ENCODE results near the gene RSPH1. TPM values are rescaled to one million over a fixed set of nuclear protein-coding genes. Genes with fewer than 3 reads are reported as not detected.
A peak's percentile ranks its signal among the peaks of the same experiment; 100 is the strongest.

Gene RSPH1
- total RNA-seq, 2 experiments from 2014 or later: 0.34 to 0.38 TPM

DNA sequence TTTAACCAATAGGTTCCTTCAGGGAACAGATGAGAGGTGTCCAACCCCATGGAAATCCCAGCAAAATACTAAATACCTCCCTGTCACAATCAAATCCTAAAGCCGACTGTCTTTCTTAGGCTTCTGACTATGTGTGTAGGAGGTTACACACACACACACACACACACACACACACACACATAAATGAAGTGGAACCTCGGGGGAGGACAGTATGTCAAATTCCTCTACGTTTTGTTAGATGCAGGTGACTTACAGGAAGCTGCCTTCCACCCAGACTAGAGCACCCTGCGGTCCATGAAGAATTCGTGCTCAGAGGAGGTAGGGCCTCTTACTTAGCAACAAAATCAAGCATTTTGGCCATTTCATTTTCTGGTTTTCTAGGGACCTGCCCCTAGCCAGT lies 16.4 kb downstream of the RSPH1 start:
- Histone ChIP-seq H3K27me3 (ENCODE audit: control insufficient read depth in 1 of 2, insufficient read depth in 2 of 2, low read length in 2 of 2) (no peaks in the 10 kb centered on the region), H3K36me3 (ENCODE audit: insufficient read depth, low read length) (no peaks in the 10 kb centered on the region), H3K27ac (ENCODE audit: low read depth in 1 of 2, low read length in 2 of 2) (no peak overlapping the region), H3K9me3 (ENCODE audit: control insufficient read depth in 1 of 2, insufficient read depth in 1 of 2, low read length in 2 of 2) (no peaks in the 10 kb centered on the region), H3K4me1 (ENCODE audit: insufficient read depth, low read length) (no peaks in the 10 kb centered on the region), H3K4me3 (ENCODE audit: low read length) (no peak overlapping the region)
- no peaks in the 10 kb centered on the region for H3K9me3 Mint-ChIP-seq
- H3K27me3 Mint-ChIP-seq: no peaks in the 10 kb centered on the region
- ChIA-PET POLR2A (no interaction called here), CTCF (no interaction called here)
- TF ChIP-seq, protein P1, sequence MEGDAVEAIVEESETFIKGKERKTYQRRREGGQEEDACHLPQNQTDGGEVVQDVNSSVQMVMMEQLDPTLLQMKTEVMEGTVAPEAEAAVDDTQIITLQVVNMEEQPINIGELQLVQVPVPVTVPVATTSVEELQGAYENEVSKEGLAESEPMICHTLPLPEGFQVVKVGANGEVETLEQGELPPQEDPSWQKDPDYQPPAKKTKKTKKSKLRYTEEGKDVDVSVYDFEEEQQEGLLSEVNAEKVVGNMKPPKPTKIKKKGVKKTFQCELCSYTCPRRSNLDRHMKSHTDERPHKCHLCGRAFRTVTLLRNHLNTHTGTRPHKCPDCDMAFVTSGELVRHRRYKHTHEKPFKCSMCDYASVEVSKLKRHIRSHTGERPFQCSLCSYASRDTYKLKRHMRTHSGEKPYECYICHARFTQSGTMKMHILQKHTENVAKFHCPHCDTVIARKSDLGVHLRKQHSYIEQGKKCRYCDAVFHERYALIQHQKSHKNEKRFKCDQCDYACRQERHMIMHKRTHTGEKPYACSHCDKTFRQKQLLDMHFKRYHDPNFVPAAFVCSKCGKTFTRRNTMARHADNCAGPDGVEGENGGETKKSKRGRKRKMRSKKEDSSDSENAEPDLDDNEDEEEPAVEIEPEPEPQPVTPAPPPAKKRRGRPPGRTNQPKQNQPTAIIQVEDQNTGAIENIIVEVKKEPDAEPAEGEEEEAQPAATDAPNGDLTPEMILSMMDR (IDR thresholded peaks at IDR 0.05): no peak
- H3K4me3 Mint-ChIP-seq: no peak overlapping the region
- intact Hi-C loops (cut with DNase I, micrococcal nuclease): no loop called here
- ATAC-seq (ENCODE audit: poor library complexity) (peak; percentile 77), DNase-seq (no peak)
- H3K27ac Mint-ChIP-seq: no peak overlapping the region
- H3K4me1 Mint-ChIP-seq (ENCODE audit: low read depth): peaks cover 7% of the 10 kb centered on the region
- H3K36me3 Mint-ChIP-seq (ENCODE audit: low read depth): no peaks in the 10 kb centered on the region

DNA sequence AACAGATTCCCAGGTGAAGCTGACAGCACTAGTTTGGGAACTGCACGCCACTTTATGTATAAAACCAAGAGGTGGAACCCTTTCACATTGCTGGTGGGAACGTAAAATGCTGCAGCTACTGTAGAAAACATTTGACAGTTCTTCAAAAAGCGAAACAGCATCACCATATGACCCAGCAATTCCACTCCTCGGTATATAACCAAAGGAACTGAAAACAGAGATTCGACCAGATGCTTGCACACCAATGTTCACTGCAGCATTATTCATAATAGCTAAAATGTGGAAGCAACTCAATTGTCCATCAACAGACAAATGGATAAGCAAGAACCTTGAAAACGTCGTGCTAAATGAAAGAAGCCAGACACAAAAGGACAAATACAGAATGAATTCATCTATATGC lies 17.5 kb downstream of the RSPH1 start:
- Mint-ChIP-seq H3K9me3 (no peaks in the 10 kb centered on the region), H3K27ac (no peak overlapping the region), H3K4me3 (no peak overlapping the region), H3K27me3 (no peaks in the 10 kb centered on the region), H3K4me1 (ENCODE audit: low read depth) (peaks cover 7% of the 10 kb centered on the region), H3K36me3 (ENCODE audit: low read depth) (no peaks in the 10 kb centered on the region)
- no peak for ATAC-seq (ENCODE audit: poor library complexity)
- Histone ChIP-seq H3K4me3 (ENCODE audit: low read length) (no peak overlapping the region), H3K4me1 (ENCODE audit: insufficient read depth, low read length) (no peaks in the 10 kb centered on the region), H3K27ac (ENCODE audit: low read depth in 1 of 2, low read length in 2 of 2) (no peak overlapping the region), H3K27me3 (ENCODE audit: control insufficient read depth in 1 of 2, insufficient read depth in 2 of 2, low read length in 2 of 2) (no peaks in the 10 kb centered on the region), H3K36me3 (ENCODE audit: insufficient read depth, low read length) (no peaks in the 10 kb centered on the region), H3K9me3 (ENCODE audit: control insufficient read depth in 1 of 2, insufficient read depth in 1 of 2, low read length in 2 of 2) (no peaks in the 10 kb centered on the region)
- DNase-seq: no peak
- CTCF ChIA-PET: interaction anchor here (0.8 to 1.9 kb wide), 2 partner anchors 9 to 11 kb away, joined by 3 to 6 read pairs; no protein-coding TSS in a partner anchor
- POLR2A ChIA-PET: no interaction called here
- TF ChIP-seq, protein P1 (IDR thresholded peaks at IDR 0.05): no peak
- intact Hi-C loops (cut with DNase I, micrococcal nuclease): no loop called here

DNA sequence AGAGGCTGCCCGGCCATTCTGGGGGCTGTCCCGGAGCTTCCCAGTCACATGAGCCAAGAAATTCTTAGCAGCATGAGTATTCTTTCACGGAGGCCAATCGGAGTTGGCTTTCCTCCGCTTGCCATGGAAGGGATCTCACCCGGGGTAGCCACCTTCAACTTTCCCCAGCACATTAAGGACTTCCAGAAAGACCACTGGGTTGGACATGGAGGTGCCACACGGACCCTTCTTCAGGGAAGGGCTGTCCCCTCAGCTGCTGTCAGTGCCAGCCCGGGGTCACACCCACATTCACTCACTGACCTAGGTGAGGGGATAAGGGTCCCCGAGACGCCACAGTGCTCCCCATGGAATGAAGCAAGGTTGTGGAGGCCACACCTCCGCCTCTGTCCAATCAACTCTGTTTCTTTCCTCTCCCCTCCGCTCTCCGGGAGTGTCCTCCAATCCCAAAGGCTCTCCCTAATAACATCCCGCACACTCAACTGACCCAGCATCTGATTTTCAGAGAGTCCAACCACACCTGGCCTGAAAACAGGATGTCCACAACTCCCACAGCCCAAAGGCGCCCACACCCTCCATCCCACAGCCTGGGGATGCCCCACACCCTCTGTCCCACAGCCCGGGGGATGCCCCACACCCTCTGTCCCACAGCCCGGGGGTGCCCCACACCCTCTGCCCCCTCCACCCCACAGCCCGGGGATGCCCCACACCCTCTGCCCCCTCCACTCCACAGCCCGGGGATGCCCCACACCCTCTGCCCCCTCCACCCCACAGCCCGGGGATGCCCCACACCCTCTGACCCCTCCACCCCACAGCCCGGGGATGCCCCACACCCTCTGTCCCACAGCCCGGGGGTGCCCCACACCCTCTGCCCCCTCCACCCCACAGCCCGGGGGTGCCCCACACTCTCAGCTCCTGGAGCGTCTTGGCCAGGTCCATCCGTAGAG lies 19.4 kb downstream of the RSPH1 start:
- H3K27ac Mint-ChIP-seq: no peak overlapping the region
- ATAC-seq (ENCODE audit: poor library complexity) (no peak), DNase-seq (peak in 1 of 14 experiments; percentile 50)
- no peaks in the 10 kb centered on the region for H3K9me3 ChIP-seq (ENCODE audit: control insufficient read depth in 1 of 2, insufficient read depth in 1 of 2, low read length in 2 of 2)
- H3K27ac ChIP-seq (ENCODE audit: low read depth in 1 of 2, low read length in 2 of 2): no peak overlapping the region
- no peaks in the 10 kb centered on the region for H3K9me3 Mint-ChIP-seq
- H3K27me3 ChIP-seq (ENCODE audit: control insufficient read depth in 1 of 2, insufficient read depth in 2 of 2, low read length in 2 of 2): no peaks in the 10 kb centered on the region
- H3K4me1 ChIP-seq (ENCODE audit: insufficient read depth, low read length): no peaks in the 10 kb centered on the region
- no peak overlapping the region for H3K4me3 ChIP-seq (ENCODE audit: low read length)
- H3K27me3 Mint-ChIP-seq: no peaks in the 10 kb centered on the region
- TF ChIP-seq, protein P1 (IDR thresholded peaks at IDR 0.05): no peak
- ChIA-PET CTCF (no interaction called here), POLR2A (no interaction called here)
- H3K36me3 Mint-ChIP-seq (ENCODE audit: low read depth): no peaks in the 10 kb centered on the region
- peaks cover 7% of the 10 kb centered on the region for H3K4me1 Mint-ChIP-seq (ENCODE audit: low read depth)
- H3K4me3 Mint-ChIP-seq: no peak overlapping the region
- intact Hi-C loops (cut with DNase I, micrococcal nuclease): no loop called here
- H3K36me3 ChIP-seq (ENCODE audit: insufficient read depth, low read length): no peaks in the 10 kb centered on the region

Measured in CD4-positive, alpha-beta T cell (primary cell).